BJ (cell line): ENCODE data around the gene GRPR. TPM values are rescaled to one million over a fixed set of nuclear protein-coding genes. Genes with fewer than 3 reads are reported as not detected.
A peak's percentile ranks its signal among the peaks of the same experiment; 100 is the strongest.
"Not testable (repeated sequence)": the region's sequence is repeated elsewhere in the genome, so short reads cannot be mapped to it uniquely, and the experiment has no call there.

Source experiments
- CTCF ChIA-PET: fragments of 350-600 bp; formaldehyde crosslinking; extraction: SDS; loops from one replicate; lab custom pipeline; 2021; ENCODE audit warnings: antibody characterized with exemption, inconsistent platforms; lab: Yijun Ruan, JAX
- POLR2A ChIA-PET: fragments of 300-600 bp; sonication (Branson Sonifier 250); formaldehyde crosslinking; extraction: SDS; loops from one replicate; lab custom pipeline; 2021; ENCODE audit warnings: antibody characterized with exemption; lab: Charles Lee
- DNase-seq: peaks from one replicate; pipeline ENCODE4 v3.0.0-alpha.2; 2011; ENCODE audit warnings: low read depth
- H3K27me3 ChIP-seq: 2 replicates; pipeline ENCODE4 v1.6.0; 2011; ENCODE audit warnings: low read length; ENCODE audit not compliant: control insufficient read depth, insufficient read depth
- H3K36me3 ChIP-seq: 2 replicates; pipeline ENCODE4 v1.5.1; 2011; ENCODE audit warnings: low read length; ENCODE audit not compliant: control insufficient read depth, insufficient read depth
- H3K4me3 ChIP-seq: 2 replicates; pipeline ENCODE4 v1.5.1; 2011; ENCODE audit warnings: low read depth, mild to moderate bottlenecking, control low read depth, low read length
- polyA plus RNA-seq: library from polyadenylated mRNA; depleted of rRNA; stranded (reverse); fragments of >200 nt; gene quantifications from 2 replicates; pipeline ENCODE4 v1.2.3, GENCODE V29; 2011
- TF ChIP-seq, protein P1 (sequence below): IDR thresholded peaks from 2 replicates; pipeline ENCODE4 v1.5.1; 2011; ENCODE audit warnings: low read depth, mild to moderate bottlenecking, control low read depth, inconsistent platforms, low read length, moderate library complexity; ENCODE audit not compliant: insufficient read depth

Gene GRPR
- polyA plus RNA-seq, 1 experiment: 0.34 TPM

DNA sequence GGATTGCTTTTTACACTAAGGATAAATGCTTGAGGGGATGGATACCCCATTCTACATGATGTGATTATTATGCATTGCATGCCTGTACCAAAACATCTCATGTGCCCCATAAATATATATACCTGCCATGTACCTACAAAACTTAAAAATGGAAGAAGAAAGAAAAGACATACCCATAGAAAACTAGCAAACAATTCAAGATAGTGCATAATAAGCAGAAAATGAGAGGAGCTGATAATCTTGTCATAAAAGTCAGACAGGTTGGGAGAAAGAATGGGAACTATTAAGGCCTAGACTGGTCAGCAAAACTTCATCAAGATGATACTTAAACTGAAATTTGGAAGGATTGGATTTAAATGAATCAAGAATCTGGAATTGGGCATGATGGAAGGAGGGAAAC is 22.3 kb downstream of the GRPR start:
- no peaks in the 10 kb centered on the region for H3K36me3 ChIP-seq
- TF ChIP-seq, protein P1, sequence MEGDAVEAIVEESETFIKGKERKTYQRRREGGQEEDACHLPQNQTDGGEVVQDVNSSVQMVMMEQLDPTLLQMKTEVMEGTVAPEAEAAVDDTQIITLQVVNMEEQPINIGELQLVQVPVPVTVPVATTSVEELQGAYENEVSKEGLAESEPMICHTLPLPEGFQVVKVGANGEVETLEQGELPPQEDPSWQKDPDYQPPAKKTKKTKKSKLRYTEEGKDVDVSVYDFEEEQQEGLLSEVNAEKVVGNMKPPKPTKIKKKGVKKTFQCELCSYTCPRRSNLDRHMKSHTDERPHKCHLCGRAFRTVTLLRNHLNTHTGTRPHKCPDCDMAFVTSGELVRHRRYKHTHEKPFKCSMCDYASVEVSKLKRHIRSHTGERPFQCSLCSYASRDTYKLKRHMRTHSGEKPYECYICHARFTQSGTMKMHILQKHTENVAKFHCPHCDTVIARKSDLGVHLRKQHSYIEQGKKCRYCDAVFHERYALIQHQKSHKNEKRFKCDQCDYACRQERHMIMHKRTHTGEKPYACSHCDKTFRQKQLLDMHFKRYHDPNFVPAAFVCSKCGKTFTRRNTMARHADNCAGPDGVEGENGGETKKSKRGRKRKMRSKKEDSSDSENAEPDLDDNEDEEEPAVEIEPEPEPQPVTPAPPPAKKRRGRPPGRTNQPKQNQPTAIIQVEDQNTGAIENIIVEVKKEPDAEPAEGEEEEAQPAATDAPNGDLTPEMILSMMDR: no peak
- CTCF ChIA-PET: no interaction called here
- DNase-seq: no peak
- POLR2A ChIA-PET: no interaction called here
- H3K4me3 ChIP-seq: no peak overlapping the region
- no peaks in the 10 kb centered on the region for H3K27me3 ChIP-seq

DNA sequence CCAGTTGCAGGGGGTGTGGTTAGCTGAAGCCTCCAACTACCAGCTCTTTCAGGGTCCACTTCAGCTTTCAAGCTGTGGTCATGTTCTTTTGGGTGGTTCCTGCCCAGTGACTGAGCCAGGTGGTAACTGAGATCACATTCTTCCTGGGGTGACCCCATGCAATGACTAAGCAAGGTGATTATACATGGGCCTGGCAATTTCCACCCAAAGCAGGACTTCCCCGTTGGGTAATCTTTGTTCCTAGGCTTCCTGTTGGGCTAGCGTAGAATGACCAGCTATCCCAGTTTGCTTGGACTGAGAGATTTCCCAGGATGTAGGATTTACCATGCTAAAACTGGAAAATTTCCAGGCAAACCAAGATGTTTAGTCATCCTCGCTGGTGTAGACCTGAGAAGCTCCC is 25.5 kb downstream of the GRPR start:
- DNase-seq: no peak

DNA sequence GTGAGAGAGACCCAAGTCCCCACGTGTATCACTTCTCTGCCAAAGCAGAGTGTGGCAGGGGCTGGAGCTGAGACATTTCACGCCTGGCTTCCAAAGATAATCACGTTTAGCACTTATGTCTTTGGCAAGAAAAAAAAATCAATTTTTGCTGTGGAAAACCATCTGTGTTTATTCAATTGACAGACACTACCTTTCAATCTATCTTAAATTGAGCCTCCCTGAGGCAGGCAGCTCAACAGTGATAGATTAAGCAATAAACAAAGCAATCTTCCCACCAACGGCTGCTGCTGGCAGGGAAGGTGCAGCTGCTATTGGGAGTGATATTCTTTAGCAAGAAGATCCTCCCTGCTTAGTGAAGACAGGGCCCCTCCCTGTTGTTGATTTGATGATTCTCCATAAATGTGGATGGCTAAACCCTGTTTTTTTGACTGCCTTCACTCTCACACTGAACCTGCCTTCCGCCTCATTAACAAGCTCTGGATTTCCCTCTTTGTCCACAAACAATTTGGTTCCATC is 32.3 kb downstream of the GRPR start:
- CTCF ChIA-PET: no interaction called here
- POLR2A ChIA-PET: no interaction called here
- no peak for DNase-seq
- Histone ChIP-seq H3K27me3 (no peaks in the 10 kb centered on the region), H3K4me3 (no peak overlapping the region), H3K36me3 (no peaks in the 10 kb centered on the region)
- TF ChIP-seq, protein P1: no peak

More for the DNA sequence above, 25.5 kb downstream of the GRPR start:
- ChIA-PET POLR2A (no interaction called here), CTCF (no interaction called here)
- Histone ChIP-seq H3K4me3 (no peak overlapping the region), H3K27me3 (no peaks in the 10 kb centered on the region), H3K36me3 (no peaks in the 10 kb centered on the region)
- TF ChIP-seq, protein P1: no peak

DNA sequence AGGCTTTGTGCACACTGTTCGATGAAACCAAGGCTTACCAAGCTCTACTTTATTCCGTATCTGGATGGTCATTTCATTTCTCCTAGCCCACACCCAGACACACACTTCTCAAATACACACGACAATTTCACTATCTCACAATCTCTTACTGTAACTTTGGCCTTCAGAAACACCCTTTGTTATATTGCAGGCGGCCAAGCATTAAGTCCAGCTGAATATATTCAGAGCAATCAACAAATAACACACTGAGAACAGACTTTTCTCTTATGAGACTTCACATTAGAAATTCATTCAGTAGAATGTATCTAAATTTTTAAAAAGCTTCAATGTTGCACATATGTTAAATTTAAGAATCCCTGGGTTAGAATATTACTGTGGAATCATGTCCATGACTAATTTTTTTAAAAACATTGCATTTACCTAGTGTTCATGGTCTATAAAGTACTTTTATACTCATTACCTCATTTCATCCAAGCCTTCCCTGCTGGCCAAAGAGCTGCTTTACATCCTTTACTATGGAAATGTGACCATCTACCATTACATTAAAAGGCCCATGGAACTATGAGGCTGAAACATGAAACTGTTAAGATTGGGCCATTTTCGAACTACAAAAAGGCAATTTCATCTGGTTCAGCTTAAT is 33.4 kb downstream of the GRPR start:
- H3K27me3 ChIP-seq: no peaks in the 10 kb centered on the region
- no peak overlapping the region for H3K4me3 ChIP-seq
- ChIA-PET CTCF (no interaction called here), POLR2A (no interaction called here)
- DNase-seq: no peak
- TF ChIP-seq, protein P1: no peak
- no peaks in the 10 kb centered on the region for H3K36me3 ChIP-seq

DNA sequence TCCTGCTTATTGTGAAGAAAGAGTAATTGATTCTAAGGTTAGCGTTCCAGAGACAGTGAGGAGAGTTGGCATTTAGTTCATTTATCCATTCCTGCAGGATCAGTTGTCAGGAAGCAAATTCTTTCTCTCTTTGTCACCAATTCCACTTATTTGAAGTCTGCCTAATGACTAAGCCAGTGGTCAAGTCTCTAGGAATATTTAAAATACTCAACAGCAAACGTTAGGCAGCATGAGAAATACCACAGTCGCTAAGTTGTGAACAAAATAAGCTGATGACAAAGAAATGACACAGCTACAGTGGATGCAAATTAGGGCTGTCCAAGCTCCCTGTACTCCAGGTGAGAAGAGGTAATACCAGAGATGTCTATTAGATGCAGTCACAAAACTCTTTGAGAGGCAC is 37.4 kb downstream of the GRPR start:
- Histone ChIP-seq H3K27me3 (no peaks in the 10 kb centered on the region), H3K36me3 (no peaks in the 10 kb centered on the region), H3K4me3 (no peak overlapping the region)
- POLR2A ChIA-PET: no interaction called here
- CTCF ChIA-PET: interaction anchor here (0.8 kb wide), 1 partner anchor 9 kb away, joined by 3 read pairs; no protein-coding TSS in a partner anchor
- TF ChIP-seq, protein P1: no peak
- DNase-seq: peak; percentile 35

DNA sequence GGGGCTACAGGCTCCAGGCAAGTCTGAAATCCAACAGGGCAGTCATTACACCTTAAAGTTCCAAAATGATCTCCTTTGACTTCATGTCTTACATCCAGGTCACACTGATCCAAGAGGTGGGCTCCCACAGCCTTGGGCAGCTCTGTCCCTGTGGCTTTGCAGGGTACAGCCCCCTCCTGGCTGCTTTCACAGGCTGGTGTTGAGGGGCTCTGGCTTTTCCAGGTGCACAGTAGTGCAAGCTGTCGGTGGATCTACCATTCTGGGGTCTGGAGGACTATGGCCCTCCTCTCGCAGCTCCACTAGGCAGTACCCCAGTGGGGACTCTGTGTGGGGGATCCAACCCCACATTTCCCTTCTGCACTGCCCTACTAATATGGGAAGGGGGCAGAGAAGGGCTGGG is 37.8 kb downstream of the GRPR start:
- POLR2A ChIA-PET, H3K4me3 ChIP-seq, H3K27me3 ChIP-seq, H3K36me3 ChIP-seq, DNase-seq: not testable (repeated sequence)
- CTCF ChIA-PET: interaction anchor here (0.8 kb wide), 1 partner anchor 10 kb away, joined by 3 read pairs; no protein-coding TSS in a partner anchor
